HG03175 (cell line): ENCODE measurements around the gene PAQR3.
A peak's percentile ranks its signal among the peaks of the same experiment; 100 is the strongest.
"Not testable (repeated sequence)": the region's sequence is repeated elsewhere in the genome, so short reads cannot be mapped to it uniquely, and the experiment has no call there.

ENCODE experiments used
- ATAC-seq: cut with Tn5 transposase; IDR thresholded peaks from one replicate; pipeline ENCODE4 v1.9.1; 2021; ENCODE audit warnings: mild to moderate bottlenecking, moderate library complexity; ENCODE audit not compliant: unreplicated experiment

The PAQR3 gene

GRCh38 chr4:78930016-78930629, 9.1 kb downstream of the PAQR3 start:
- ATAC-seq = no peak

GRCh38 chr4:78928835-78929234, 10.4 kb downstream of the PAQR3 start:
- ATAC-seq = no peak

GRCh38 chr4:78926826-78927225, 12.4 kb downstream of the PAQR3 start:
- ATAC-seq = no peak

- peak; percentile 56 for ATAC-seq
These were observed 15.6 kb downstream of the PAQR3 start for GRCh38 chr4:78923464-78924312.

- no peak for ATAC-seq
These were observed 17.0 kb downstream of the PAQR3 start for GRCh38 chr4:78922207-78922606.

GRCh38 chr4:78910612-78911011, 28.6 kb downstream of the PAQR3 start:
- no peak for ATAC-seq

GRCh38 chr4:78908974-78909373, 30.3 kb downstream of the PAQR3 start:
- not testable (repeated sequence) for ATAC-seq

- no peak for ATAC-seq
These were observed 31.6 kb downstream of the PAQR3 start for GRCh38 chr4:78907638-78908037.

- ATAC-seq = no peak
These were observed 35.1 kb downstream of the PAQR3 start for GRCh38 chr4:78904143-78904542.

GRCh38 chr4:78902298-78902697, 36.9 kb downstream of the PAQR3 start:
- ATAC-seq = no peak

GRCh38 chr4:78901882-78902281, 37.4 kb downstream of the PAQR3 start:
- ATAC-seq = no peak

GRCh38 chr4:78899302-78899701, 39.9 kb downstream of the PAQR3 start:
- ATAC-seq = no peak

GRCh38 chr4:78889955-78890354, 49.3 kb downstream of the PAQR3 start:
- no peak for ATAC-seq

- ATAC-seq = no peak
These were observed 53.6 kb downstream of the PAQR3 start for GRCh38 chr4:78885598-78885997.

- ATAC-seq = no peak
These were observed 58.3 kb downstream of the PAQR3 start for GRCh38 chr4:78880874-78881492.

- ATAC-seq = no peak
These were observed 61.2 kb downstream of the PAQR3 start for GRCh38 chr4:78878031-78878430.

GRCh38 chr4:78876568-78877320, 62.5 kb downstream of the PAQR3 start:
- no peak for ATAC-seq

GRCh38 chr4:78870056-78870455, 69.2 kb downstream of the PAQR3 start:
- ATAC-seq = no peak

GRCh38 chr4:78868712-78869111, 70.5 kb downstream of the PAQR3 start:
- not testable (repeated sequence) for ATAC-seq

- ATAC-seq = no peak
These were observed 73.8 kb downstream of the PAQR3 start for GRCh38 chr4:78865451-78865850.

GRCh38 chr4:78864405-78865024, 74.7 kb downstream of the PAQR3 start:
- peak; percentile 71 for ATAC-seq
